Testis (tissue), 3 donors: Measurements from ENCODE around the gene MTA1. TPM values are rescaled to one million over a fixed set of nuclear protein-coding genes. Genes with fewer than 3 reads are reported as not detected.

ENCODE experiments used
- DNase-seq: peaks from one replicate; pipeline ENCODE4 v3.0.0-alpha.2; 2019
- H3K27ac ChIP-seq, 2 donors: fragments of 200-600 bp; sonication (generic); one replicate each; pipeline ENCODE4 v1.5.1; 2019
- H3K27me3 ChIP-seq: fragments of 200-600 bp; sonication (generic); one replicate; pipeline ENCODE4 v1.5.1; 2019
- H3K36me3 ChIP-seq: fragments of 200-600 bp; sonication (generic); one replicate; pipeline ENCODE4 v1.5.1; 2017; ENCODE audit warnings: low read depth; ENCODE audit errors: missing control alignments
- H3K4me1 ChIP-seq: fragments of 200-600 bp; sonication (generic); one replicate; pipeline ENCODE4 v1.5.1; 2019
- H3K4me3 ChIP-seq, 2 donors: fragments of 200-600 bp; sonication (generic); one replicate each; pipeline ENCODE4 v1.5.1; 2017 to 2019
- H3K9me3 ChIP-seq: fragments of 200-600 bp; sonication (generic); one replicate; pipeline ENCODE4 v1.5.1; 2017
- POLR2A ChIP-seq: fragments of 450-650 bp; IDR thresholded peaks from one replicate; pipeline ENCODE4 v1.6.1; 2017; ENCODE audit warnings: antibody characterized with exemption, mild to moderate bottlenecking, moderate library complexity
- WGBS, 2 donors: methylation state at CpG; one replicate each; pipeline ENCODE4 v1.1.5; 2018; 5-methylcytosine and 5-hydroxymethylcytosine counted together
- intact Hi-C: fragments of 100-400 bp; cut with DNase I; formaldehyde crosslinking; loops from one replicate; pipeline ENCODE4 v1.15.1; 2023; ENCODE audit warnings: low total_unique reads
- polyA plus RNA-seq: library from polyadenylated mRNA; stranded (reverse); fragments of 350-450 nt; fragmentation: Illumina TruSeq; extraction: RNeasy Lipid Tissue Mini Kit (QIAGEN cat#74804); gene quantifications from one replicate; pipeline ENCODE4 v1.2.3, GENCODE V29; 2014; ENCODE audit warnings: low read depth, low replicate concordance; ENCODE audit not compliant: insufficient read depth
- total RNA-seq, 2 donors: library from RNA; depleted of rRNA; stranded (reverse); fragments of >200 nt; gene quantifications; one replicate each; pipeline ENCODE4 v1.2.3, GENCODE V29; 2016
- TF ChIP-seq, protein P1 (sequence below), 3 experiments: fragments of 450-650 bp in 2 of 3; fragments of 200-600 bp in 1 of 3; sonication (generic) in 1 of 3; IDR thresholded peaks; one replicate each; pipeline ENCODE4 v1.5.1; 2016 to 2019; ENCODE audit warnings: antibody characterized with exemption in 3 of 3, mild to moderate bottlenecking in 2 of 3, moderate library complexity in 1 of 3

The MTA1 gene
- total and polyA plus RNA-seq, 3 donors from 2014 or later, result 118 to 135 (median 120) TPM

DNA sequence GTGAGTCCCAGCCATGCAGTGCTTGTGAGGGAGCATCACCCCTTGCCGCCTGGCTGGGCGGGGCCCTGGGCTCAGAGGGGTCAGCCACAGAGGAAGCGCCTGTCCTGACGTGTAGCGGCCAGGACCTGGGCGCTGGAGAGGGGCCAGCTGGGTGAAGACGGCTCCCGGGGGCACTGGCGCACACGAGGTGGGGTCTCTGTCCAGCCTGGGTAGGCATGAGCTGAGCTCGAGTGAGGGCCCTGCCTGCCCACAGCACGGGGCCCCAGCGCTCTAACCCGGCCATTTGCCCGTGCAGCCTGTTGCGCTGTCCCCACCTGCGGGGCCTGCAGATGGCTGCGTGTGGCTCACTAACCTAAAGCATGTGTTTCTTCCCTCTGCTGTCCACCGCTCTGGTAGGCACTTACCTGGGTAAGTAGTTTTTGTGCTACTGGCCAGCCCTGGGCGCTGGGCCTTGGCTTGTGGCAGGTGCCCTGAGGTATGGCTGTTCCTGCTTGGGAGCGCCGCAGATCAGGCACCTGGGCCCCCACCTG lies 48.4 kb downstream of the MTA1 start:
- Histone ChIP-seq H3K9me3 (no peaks in the 10 kb centered on the region), H3K4me1 (peaks cover 20% of the 10 kb centered on the region)

DNA sequence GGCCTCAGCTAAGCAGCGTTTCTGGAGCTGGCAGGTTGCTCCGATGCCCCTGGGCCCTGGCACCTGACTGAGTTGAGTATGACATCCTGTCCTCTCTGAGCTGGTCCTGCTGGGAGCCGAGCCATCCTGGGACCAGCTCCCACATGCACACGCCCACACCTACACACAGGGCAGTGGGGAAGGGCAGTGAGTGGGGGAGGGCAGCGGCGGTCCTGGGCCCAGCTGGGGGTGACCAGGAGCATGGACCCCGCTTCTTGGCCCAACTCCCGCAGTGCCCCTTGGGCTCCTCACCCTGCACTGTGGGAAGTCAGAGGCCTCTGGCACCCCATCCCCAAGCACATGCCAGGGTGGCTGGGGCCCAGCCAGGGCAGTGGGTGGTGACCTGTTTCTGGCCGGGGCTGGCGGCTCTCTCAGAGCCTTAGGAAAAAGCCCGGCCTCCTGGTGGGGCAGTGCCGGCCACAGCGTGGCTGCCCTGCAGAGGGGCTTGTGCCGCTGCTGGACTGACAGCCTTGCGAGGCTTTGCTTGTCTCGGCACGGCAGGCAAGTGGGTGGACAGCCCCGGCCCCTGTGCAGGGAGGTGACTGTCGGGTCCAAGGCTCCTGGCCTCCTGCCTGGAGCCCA lies 49.1 kb downstream of the MTA1 start:
- TF ChIP-seq POLR2A, result no peak
- TF ChIP-seq, protein P1, sequence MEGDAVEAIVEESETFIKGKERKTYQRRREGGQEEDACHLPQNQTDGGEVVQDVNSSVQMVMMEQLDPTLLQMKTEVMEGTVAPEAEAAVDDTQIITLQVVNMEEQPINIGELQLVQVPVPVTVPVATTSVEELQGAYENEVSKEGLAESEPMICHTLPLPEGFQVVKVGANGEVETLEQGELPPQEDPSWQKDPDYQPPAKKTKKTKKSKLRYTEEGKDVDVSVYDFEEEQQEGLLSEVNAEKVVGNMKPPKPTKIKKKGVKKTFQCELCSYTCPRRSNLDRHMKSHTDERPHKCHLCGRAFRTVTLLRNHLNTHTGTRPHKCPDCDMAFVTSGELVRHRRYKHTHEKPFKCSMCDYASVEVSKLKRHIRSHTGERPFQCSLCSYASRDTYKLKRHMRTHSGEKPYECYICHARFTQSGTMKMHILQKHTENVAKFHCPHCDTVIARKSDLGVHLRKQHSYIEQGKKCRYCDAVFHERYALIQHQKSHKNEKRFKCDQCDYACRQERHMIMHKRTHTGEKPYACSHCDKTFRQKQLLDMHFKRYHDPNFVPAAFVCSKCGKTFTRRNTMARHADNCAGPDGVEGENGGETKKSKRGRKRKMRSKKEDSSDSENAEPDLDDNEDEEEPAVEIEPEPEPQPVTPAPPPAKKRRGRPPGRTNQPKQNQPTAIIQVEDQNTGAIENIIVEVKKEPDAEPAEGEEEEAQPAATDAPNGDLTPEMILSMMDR (IDR thresholded peaks at IDR 0.05), result no peak
- Histone ChIP-seq H3K4me1 (peaks cover 27% of the 10 kb centered on the region), H3K36me3 (no peaks in the 10 kb centered on the region), H3K9me3 (no peaks in the 10 kb centered on the region), H3K27ac (no peak overlapping the region), H3K4me3 (no peak overlapping the region), H3K27me3 (no peaks in the 10 kb centered on the region)
- no peak for DNase-seq
- intact Hi-C loops, result no loop called here
- 66 to 83% methylated on average over 2 to 19 of the region's 19 CpGs for WGBS, 2 donors

More for the DNA sequence above, 48.4 kb downstream of the MTA1 start:
- intact Hi-C loops, result no loop called here
- Histone ChIP-seq H3K27ac (no peak overlapping the region), H3K36me3 (no peaks in the 10 kb centered on the region), H3K4me3 (no peak overlapping the region), H3K27me3 (no peaks in the 10 kb centered on the region)
- 82 to 88% methylated on average over 9 to 22 of the region's 22 CpGs for WGBS, 2 donors
- TF ChIP-seq, protein P1 (IDR thresholded peaks at IDR 0.05), result no peak
- no peak for TF ChIP-seq POLR2A
- DNase-seq, result no peak

DNA sequence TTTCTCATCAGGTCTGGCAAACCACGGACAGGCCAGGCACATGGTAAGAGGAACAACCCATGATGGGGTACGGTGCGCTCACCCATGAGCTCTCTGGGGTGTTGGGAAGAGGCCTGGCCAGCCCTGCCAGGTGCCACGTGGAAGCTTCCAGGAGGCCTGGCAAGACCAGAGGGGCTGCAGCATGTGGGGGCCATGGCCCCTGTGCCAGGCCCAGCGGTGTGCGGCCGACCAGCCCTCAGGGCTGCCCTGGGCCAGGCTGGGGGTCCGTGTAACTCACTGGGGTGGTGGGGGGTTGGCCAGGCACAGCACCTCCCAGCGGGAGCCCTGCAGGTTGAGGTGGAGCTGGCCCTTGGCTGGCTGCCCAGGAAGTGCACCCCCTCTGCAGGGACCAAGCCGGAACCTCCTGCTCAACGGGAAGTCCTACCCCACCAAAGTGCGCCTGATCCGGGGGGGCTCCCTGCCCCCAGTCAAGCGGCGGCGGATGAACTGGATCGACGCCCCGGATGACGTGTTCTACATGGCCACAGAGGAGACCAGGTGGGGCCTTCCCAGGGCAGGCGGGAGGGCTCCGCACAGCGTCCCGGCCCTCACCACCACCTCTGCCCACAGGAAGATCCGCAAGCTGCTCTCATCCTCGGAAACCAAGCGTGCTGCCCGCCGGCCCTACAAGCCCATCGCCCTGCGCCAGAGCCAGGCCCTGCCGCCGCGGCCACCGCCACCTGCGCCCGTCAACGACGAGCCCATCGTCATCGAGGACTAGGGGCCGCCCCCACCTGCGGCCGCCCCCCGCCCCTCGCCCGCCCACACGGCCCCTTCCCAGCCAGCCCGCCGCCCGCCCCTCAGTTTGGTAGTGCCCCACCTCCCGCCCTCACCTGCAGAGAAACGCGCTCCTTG lies 50.1 kb downstream of the MTA1 start:
- no peak overlapping the region for H3K4me3 ChIP-seq
- H3K36me3 ChIP-seq, result no peaks in the 10 kb centered on the region
- peaks cover 32% of the 10 kb centered on the region for H3K4me1 ChIP-seq
- 88 to 91% methylated on average over 30 to 54 of the region's 54 CpGs for WGBS, 2 donors
- intact Hi-C loops, result no loop called here
- no peak for DNase-seq
- H3K9me3 ChIP-seq, result no peaks in the 10 kb centered on the region
- no peak overlapping the region for H3K27ac ChIP-seq
- TF ChIP-seq POLR2A, result no peak
- TF ChIP-seq, protein P1 (IDR thresholded peaks at IDR 0.05), result no peak
- no peaks in the 10 kb centered on the region for H3K27me3 ChIP-seq

DNA sequence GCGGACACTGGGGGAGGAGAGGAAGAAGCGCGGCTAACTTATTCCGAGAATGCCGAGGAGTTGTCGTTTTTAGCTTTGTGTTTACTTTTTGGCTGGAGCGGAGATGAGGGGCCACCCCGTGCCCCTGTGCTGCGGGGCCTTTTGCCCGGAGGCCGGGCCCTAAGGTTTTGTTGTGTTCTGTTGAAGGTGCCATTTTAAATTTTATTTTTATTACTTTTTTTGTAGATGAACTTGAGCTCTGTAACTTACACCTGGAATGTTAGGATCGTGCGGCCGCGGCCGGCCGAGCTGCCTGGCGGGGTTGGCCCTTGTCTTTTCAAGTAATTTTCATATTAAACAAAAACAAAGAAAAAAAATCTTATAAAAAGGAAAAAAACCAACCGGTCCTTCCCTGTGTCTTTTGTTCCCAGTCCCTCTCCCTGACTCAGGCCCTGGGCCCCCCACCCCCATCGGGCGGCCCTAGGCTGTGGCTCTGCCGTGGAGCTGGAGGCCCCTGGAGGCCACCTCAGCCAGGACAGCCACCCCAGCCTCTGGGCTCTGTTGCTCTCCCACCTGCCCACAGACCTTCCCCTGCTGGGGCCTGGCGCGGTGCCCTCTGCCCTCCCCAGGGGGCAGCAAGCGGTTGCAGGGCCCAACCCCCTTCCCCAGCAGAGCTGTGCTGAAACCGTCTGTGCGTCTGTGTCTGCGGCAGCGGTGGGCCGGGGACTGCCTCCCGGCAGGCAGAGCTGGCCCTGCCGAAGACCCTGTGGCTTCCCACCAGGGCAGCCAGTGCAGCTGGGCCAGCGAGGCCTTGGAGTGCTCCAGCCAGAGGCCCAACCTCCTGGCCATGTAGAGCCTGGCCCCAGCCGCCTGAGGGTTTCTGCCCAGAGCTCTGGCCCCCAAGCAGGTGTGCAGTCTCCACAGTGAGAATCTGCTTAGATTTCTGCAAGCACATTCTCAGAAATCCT lies 51.0 kb downstream of the MTA1 start:
- TF ChIP-seq, protein P1 (IDR thresholded peaks at IDR 0.05), result no peak
- no peak for TF ChIP-seq POLR2A
- Histone ChIP-seq H3K36me3 (no peaks in the 10 kb centered on the region), H3K27ac (no peak overlapping the region), H3K4me1 (peaks cover 38% of the 10 kb centered on the region), H3K9me3 (no peaks in the 10 kb centered on the region), H3K27me3 (no peaks in the 10 kb centered on the region), H3K4me3 (no peak overlapping the region)
- intact Hi-C loops, result no loop called here
- WGBS, 2 donors, result 78 to 91% methylated on average over 22 to 34 of the region's 34 CpGs
- no peak for DNase-seq
